Measurements from ENCODE around the gene NUP62.
"Not testable (repeated sequence)": the region's sequence is repeated elsewhere in the genome, so short reads cannot be mapped to it uniquely, and the experiment has no call there.

NUP62 gene

DNA sequence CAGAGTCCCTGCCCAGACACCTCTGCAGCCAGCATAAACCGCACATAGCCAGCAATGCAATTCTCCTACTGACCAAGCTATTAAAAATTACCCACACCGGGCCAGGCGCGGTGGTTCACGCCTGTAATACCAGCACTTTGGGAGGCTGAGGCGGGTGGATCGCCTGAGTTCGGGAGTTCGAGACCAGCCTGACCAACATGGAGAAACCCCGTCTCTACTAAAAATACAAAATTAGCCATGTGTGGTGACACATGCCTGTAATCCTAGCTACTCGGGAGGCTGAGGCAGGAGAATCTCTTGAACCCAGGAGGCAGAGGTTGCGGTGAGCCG lies 4.5 kb downstream of the NUP62 start:
- not testable (repeated sequence) for H3K9me3 ChIP-seq (ENCODE audit: control insufficient read depth, insufficient read depth, low read depth, low read length); H3K4me3 ChIP-seq (ENCODE audit: low read depth, low read length); H3K27ac ChIP-seq (ENCODE audit: low read depth, low read length); H3K27me3 ChIP-seq (ENCODE audit: control insufficient read depth, insufficient read depth, low read length); H3K9ac ChIP-seq (ENCODE audit: low read length)
- Histone ChIP-seq H3K36me3 (ENCODE audit: control insufficient read depth, insufficient read depth, low read length) (peaks cover 68% of the 10 kb centered on the region), H3K4me1 (ENCODE audit: control insufficient read depth, insufficient read depth, low read length) (peaks cover 10% of the 10 kb centered on the region)

DNA sequence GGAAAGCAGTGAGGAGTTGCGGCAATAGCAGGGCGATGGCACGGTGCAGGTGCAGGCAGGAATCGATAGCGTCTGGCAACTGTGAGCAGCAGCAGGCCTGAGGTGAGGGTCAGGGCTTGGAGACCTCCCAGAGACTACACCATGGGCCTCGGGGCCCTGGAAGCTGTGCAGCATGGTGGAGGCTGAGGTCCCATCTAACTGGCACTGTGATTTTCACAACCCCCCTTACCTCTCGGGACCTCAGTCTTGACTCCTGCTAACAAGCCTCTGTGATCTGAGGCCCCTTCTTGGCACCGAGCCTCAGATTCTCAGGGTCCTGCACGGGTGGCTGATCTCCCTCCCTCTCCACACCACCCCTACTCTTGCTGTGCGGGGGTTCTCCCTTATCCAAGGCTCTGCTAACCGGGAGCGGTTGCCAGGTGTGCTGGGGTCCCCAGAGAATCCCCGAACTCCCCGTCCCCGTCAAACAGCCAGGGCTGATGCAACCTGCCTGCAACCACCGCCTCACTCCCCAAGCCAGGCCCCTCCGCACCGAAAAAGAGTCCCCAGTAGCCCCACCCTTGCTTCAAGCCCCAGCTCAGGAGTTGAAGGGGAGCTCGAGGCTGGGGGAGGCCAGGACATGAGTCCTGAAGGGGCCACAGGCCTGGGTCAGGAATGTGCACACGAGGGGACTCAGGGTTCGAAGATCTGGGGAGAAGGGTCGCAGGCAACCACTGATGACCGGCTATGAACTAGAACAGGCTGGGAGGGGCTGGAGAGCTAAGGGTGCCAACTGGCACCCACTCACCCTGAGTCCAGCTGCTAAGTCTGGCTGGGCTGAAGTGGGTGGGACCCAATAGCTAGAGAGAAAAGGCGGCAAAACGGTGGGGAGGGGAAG lies 5.1 kb downstream of the NUP62 start:
- no peaks in the 10 kb centered on the region for H3K9me3 ChIP-seq (ENCODE audit: control insufficient read depth, insufficient read depth, low read depth, low read length)
- H3K27ac ChIP-seq (ENCODE audit: low read depth, low read length), result peak overlapping the region; percentile 26; the same call in 1 of the 2 replicates
- H3K27me3 ChIP-seq (ENCODE audit: control insufficient read depth, insufficient read depth, low read length), result no peaks in the 10 kb centered on the region
- H3K4me3 ChIP-seq (ENCODE audit: low read depth, low read length), result no peak overlapping the region
- H3K36me3 ChIP-seq (ENCODE audit: control insufficient read depth, insufficient read depth, low read length), result peaks cover 69% of the 10 kb centered on the region
- H3K4me1 ChIP-seq (ENCODE audit: control insufficient read depth, insufficient read depth, low read length), result peaks cover 10% of the 10 kb centered on the region
- H3K9ac ChIP-seq (ENCODE audit: low read length), result no peak overlapping the region

GRCh38 chr19:49923055-49924003 lies 6.0 kb downstream of the NUP62 start:
- Histone ChIP-seq H3K4me3 (ENCODE audit: low read depth, low read length) (no peak overlapping the region), H3K27me3 (ENCODE audit: control insufficient read depth, insufficient read depth, low read length) (no peaks in the 10 kb centered on the region), H3K4me1 (ENCODE audit: control insufficient read depth, insufficient read depth, low read length) (peaks cover 6% of the 10 kb centered on the region), H3K36me3 (ENCODE audit: control insufficient read depth, insufficient read depth, low read length) (peaks cover 75% of the 10 kb centered on the region), H3K9ac (ENCODE audit: low read length) (no peak overlapping the region), H3K9me3 (ENCODE audit: control insufficient read depth, insufficient read depth, low read depth, low read length) (no peaks in the 10 kb centered on the region), H3K27ac (ENCODE audit: low read depth, low read length) (no peak overlapping the region)

DNA sequence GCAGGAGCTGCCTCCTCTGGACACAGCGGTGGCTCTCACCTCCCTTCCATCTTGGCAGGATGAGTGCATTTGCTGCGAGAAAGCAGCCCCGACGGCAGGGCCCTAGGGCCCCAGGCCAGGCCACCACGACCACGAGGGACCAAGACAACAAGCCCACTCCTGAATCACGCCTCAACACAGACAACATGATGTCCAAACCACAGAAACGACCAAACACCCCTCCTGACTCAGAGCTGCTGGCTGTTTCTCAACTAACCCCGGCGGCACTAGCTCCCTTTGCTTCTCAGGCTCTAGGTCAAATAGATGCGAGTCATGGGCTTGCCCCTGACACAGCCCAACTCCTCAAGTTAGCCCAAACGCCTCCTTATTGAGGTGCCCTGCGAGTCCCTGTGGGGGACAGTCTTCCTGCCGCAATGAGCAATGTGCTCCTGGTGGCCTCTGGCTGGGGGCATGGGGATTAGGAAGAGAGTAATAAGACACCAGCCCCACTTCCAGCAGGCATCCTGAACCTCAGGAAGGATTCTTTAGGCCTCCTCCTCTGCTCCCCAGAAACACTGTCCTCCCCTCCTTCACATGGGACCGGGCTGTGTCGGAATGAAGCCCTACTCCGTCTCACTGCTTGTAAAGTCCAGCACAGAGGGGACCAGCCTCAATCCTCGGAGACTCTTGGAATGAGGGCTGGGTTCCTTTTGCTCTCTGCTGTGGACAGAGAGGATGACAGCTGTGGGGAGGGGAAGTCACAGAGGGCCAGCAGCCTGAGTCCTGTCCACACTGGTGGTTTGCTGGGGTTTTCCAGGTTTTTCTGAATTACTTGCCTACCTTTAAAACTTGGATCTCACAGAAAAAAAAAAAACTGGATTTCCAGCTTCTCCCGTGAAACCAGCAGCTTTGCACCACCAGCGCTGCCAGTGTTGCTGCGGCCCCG lies 7.2 kb downstream of the NUP62 start:
- H3K27me3 ChIP-seq (ENCODE audit: control insufficient read depth, insufficient read depth, low read length), result no peaks in the 10 kb centered on the region
- peaks cover 78% of the 10 kb centered on the region for H3K36me3 ChIP-seq (ENCODE audit: control insufficient read depth, insufficient read depth, low read length)
- no peak overlapping the region for H3K9ac ChIP-seq (ENCODE audit: low read length)
- H3K9me3 ChIP-seq (ENCODE audit: control insufficient read depth, insufficient read depth, low read depth, low read length), result no peaks in the 10 kb centered on the region
- no peak overlapping the region for H3K4me3 ChIP-seq (ENCODE audit: low read depth, low read length)
- H3K4me1 ChIP-seq (ENCODE audit: control insufficient read depth, insufficient read depth, low read length), result peaks cover 3% of the 10 kb centered on the region
- H3K27ac ChIP-seq (ENCODE audit: low read depth, low read length), result no peak overlapping the region

GRCh38 chr19:49920624-49921363 lies 8.5 kb downstream of the NUP62 start:
- Histone ChIP-seq H3K9me3 (ENCODE audit: control insufficient read depth, insufficient read depth, low read depth, low read length) (no peaks in the 10 kb centered on the region), H3K27ac (ENCODE audit: low read depth, low read length) (no peak overlapping the region), H3K36me3 (ENCODE audit: control insufficient read depth, insufficient read depth, low read length) (peaks cover 76% of the 10 kb centered on the region), H3K9ac (ENCODE audit: low read length) (no peak overlapping the region), H3K27me3 (ENCODE audit: control insufficient read depth, insufficient read depth, low read length) (no peaks in the 10 kb centered on the region), H3K4me3 (ENCODE audit: low read depth, low read length) (no peak overlapping the region), H3K4me1 (ENCODE audit: control insufficient read depth, insufficient read depth, low read length) (peaks cover 3% of the 10 kb centered on the region)

GRCh38 chr19:49918089-49918488 lies 11.2 kb downstream of the NUP62 start:
- H3K9me3 ChIP-seq (ENCODE audit: control insufficient read depth, insufficient read depth, low read depth, low read length), result peaks cover 7% of the 10 kb centered on the region; the same call in 1 of the 2 replicates
- peaks cover 77% of the 10 kb centered on the region for H3K36me3 ChIP-seq (ENCODE audit: control insufficient read depth, insufficient read depth, low read length)
- H3K27me3 ChIP-seq (ENCODE audit: control insufficient read depth, insufficient read depth, low read length), result no peaks in the 10 kb centered on the region
- H3K4me1 ChIP-seq (ENCODE audit: control insufficient read depth, insufficient read depth, low read length), result peaks cover 3% of the 10 kb centered on the region
- H3K27ac ChIP-seq (ENCODE audit: low read depth, low read length), result no peak overlapping the region
- H3K9ac ChIP-seq (ENCODE audit: low read length), result no peak overlapping the region
- H3K4me3 ChIP-seq (ENCODE audit: low read depth, low read length), result no peak overlapping the region

DNA sequence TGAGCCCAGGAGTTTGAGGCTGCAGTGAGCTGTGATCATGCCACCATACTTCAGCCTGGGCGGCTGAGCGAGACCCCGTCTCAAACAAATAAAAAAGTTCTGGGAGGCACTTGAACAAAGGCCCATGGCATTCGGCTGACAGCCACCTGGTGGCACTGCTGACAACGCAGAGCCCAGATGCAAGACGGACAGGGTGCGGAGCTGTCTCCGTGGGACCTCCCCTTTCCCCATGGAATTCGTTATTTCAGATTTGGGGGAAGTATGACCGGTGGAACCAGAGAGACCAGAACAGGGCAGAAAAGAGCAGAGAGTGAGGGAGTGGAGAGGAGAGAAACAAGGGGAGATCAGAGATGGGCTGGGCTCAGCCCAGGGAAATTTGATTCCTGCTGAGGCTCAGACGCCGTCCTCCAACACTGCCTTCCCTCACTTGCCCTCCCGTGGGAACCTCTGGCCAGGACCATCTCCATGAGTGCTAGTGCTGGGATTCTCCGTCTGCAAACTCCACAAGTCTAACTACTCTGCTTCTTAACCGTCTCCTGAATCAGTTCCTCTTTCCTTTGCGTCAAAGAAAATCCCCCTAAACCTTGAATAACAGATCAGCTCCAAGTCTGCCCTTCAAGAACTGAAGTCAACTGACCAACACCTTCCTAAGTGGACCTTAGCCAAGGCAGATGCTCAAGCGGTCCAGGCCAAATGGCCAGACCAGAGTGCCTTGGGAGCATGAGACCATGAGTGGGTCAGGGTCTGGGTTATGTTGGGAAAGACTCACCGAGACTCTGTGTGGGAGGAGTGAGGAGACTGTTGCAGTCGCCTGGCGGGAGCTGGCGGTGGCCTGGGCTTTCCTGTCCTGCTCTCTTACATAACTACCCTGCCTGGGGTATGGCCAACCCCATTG lies 12.2 kb downstream of the NUP62 start:
- Histone ChIP-seq H3K4me3 (ENCODE audit: low read depth, low read length) (no peak overlapping the region), H3K4me1 (ENCODE audit: control insufficient read depth, insufficient read depth, low read length) (peaks cover 3% of the 10 kb centered on the region; the same call in 1 of the 2 replicates), H3K9ac (ENCODE audit: low read length) (no peak overlapping the region), H3K9me3 (ENCODE audit: control insufficient read depth, insufficient read depth, low read depth, low read length) (peaks cover 7% of the 10 kb centered on the region; the same call in 1 of the 2 replicates), H3K27me3 (ENCODE audit: control insufficient read depth, insufficient read depth, low read length) (no peaks in the 10 kb centered on the region), H3K36me3 (ENCODE audit: control insufficient read depth, insufficient read depth, low read length) (peaks cover 77% of the 10 kb centered on the region), H3K27ac (ENCODE audit: low read depth, low read length) (no peak overlapping the region)

GRCh38 chr19:49915271-49915670 lies 14.0 kb downstream of the NUP62 start:
- H3K9ac ChIP-seq (ENCODE audit: low read length), result no peak overlapping the region
- peaks cover 74% of the 10 kb centered on the region for H3K36me3 ChIP-seq (ENCODE audit: control insufficient read depth, insufficient read depth, low read length)
- H3K9me3 ChIP-seq (ENCODE audit: control insufficient read depth, insufficient read depth, low read depth, low read length), result peaks cover 7% of the 10 kb centered on the region; the same call in 1 of the 2 replicates
- no peaks in the 10 kb centered on the region for H3K27me3 ChIP-seq (ENCODE audit: control insufficient read depth, insufficient read depth, low read length)
- H3K4me3 ChIP-seq (ENCODE audit: low read depth, low read length), result no peak overlapping the region
- no peak overlapping the region for H3K27ac ChIP-seq (ENCODE audit: low read depth, low read length)
- H3K4me1 ChIP-seq (ENCODE audit: control insufficient read depth, insufficient read depth, low read length), result peaks cover 3% of the 10 kb centered on the region; the same call in 1 of the 2 replicates

GRCh38 chr19:49913720-49914119 lies 15.6 kb downstream of the NUP62 start:
- H3K9ac ChIP-seq (ENCODE audit: low read length), result no peak overlapping the region
- peaks cover 7% of the 10 kb centered on the region; the same call in 1 of the 2 replicates for H3K9me3 ChIP-seq (ENCODE audit: control insufficient read depth, insufficient read depth, low read depth, low read length)
- no peak overlapping the region for H3K27ac ChIP-seq (ENCODE audit: low read depth, low read length)
- H3K36me3 ChIP-seq (ENCODE audit: control insufficient read depth, insufficient read depth, low read length), result peaks cover 85% of the 10 kb centered on the region
- peaks cover 3% of the 10 kb centered on the region; the same call in 1 of the 2 replicates for H3K4me1 ChIP-seq (ENCODE audit: control insufficient read depth, insufficient read depth, low read length)
- no peaks in the 10 kb centered on the region for H3K27me3 ChIP-seq (ENCODE audit: control insufficient read depth, insufficient read depth, low read length)
- H3K4me3 ChIP-seq (ENCODE audit: low read depth, low read length), result no peak overlapping the region

Data from HUES6 (cell line).